Activated naive CD8-positive, alpha-beta T cell (primary cell): ENCODE data around the gene NDST1.

Source experiments
- H3K27ac Mint-ChIP-seq: one replicate; pipeline ENCODE4 v1.8.0; 2021; ENCODE audit warnings: mixed read lengths
- H3K27me3 Mint-ChIP-seq: one replicate; pipeline ENCODE4 v1.8.0; 2021; ENCODE audit warnings: mixed read lengths
- H3K36me3 Mint-ChIP-seq: one replicate; pipeline ENCODE4 v1.8.0; 2021; ENCODE audit warnings: mixed read lengths
- H3K4me1 Mint-ChIP-seq: one replicate; pipeline ENCODE4 v1.8.0; 2021; ENCODE audit warnings: low read depth, mixed read lengths
- H3K4me3 Mint-ChIP-seq: one replicate; pipeline ENCODE4 v1.8.0; 2021; ENCODE audit warnings: mild to moderate bottlenecking, mixed read lengths
- H3K9me3 Mint-ChIP-seq: one replicate; pipeline ENCODE4 v1.8.0; 2021; ENCODE audit warnings: low read depth, mixed read lengths

The NDST1 gene

GRCh38 chr5:150582241-150583109 is 74.5 kb downstream of the NDST1 start:
- no peak overlapping the region for H3K27ac Mint-ChIP-seq

DNA sequence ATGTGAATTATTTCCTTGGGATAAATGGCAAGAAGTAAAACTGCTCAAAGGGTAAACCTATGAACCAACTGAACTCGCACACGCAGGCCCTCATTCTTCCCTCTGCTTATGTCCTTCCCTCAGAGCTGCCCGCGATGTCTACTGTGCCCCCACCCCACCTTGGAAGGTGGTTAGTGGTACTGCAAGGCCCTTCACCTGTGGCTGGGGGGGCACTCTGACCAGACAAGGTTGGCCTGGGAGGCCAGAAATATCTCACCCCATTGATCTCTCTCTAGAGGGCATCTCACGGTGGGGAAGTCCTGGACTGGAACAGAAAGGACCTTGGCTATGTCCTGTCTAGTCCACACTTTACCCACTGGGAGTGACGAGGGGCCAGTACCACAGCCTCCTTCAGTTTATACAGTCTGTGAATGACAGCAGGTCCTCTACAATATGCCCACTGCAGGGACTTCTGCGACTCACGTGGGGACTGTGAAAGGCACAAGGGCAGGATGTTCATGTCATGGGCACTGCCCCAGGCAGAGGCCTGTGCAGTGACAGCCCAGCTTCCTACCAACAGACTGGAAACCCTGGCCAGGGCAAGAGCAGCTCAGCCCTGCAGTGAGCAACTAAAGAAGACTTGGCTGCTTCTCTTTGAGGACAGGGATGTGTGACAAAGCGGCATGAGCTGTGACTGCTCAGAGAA is 75.8 kb downstream of the NDST1 start:
- H3K9me3 Mint-ChIP-seq: no peaks in the 10 kb centered on the region
- H3K27ac Mint-ChIP-seq: no peak overlapping the region
- H3K27me3 Mint-ChIP-seq: peaks cover 7% of the 10 kb centered on the region
- no peaks in the 10 kb centered on the region for H3K36me3 Mint-ChIP-seq
- no peak overlapping the region for H3K4me3 Mint-ChIP-seq
- H3K4me1 Mint-ChIP-seq: no peaks in the 10 kb centered on the region

More at GRCh38 chr5:150582241-150583109, 74.5 kb downstream of the NDST1 start:
- no peaks in the 10 kb centered on the region for H3K36me3 Mint-ChIP-seq
- no peak overlapping the region for H3K4me3 Mint-ChIP-seq
- H3K27me3 Mint-ChIP-seq: peaks cover 7% of the 10 kb centered on the region
- no peaks in the 10 kb centered on the region for H3K9me3 Mint-ChIP-seq
- no peaks in the 10 kb centered on the region for H3K4me1 Mint-ChIP-seq

GRCh38 chr5:150584556-150585335 is 76.8 kb downstream of the NDST1 start:
- Mint-ChIP-seq H3K9me3 (no peaks in the 10 kb centered on the region), H3K4me1 (no peaks in the 10 kb centered on the region), H3K27ac (no peak overlapping the region), H3K27me3 (peaks cover 10% of the 10 kb centered on the region), H3K36me3 (no peaks in the 10 kb centered on the region), H3K4me3 (no peak overlapping the region)

- Mint-ChIP-seq H3K36me3 (no peaks in the 10 kb centered on the region), H3K9me3 (no peaks in the 10 kb centered on the region), H3K27me3 (peaks cover 10% of the 10 kb centered on the region), H3K27ac (no peak overlapping the region), H3K4me1 (no peaks in the 10 kb centered on the region), H3K4me3 (no peak overlapping the region)
These were observed 77.9 kb downstream of the NDST1 start for GRCh38 chr5:150585781-150586341.

GRCh38 chr5:150587016-150587415 is 79.1 kb downstream of the NDST1 start:
- Mint-ChIP-seq H3K4me1 (no peaks in the 10 kb centered on the region), H3K9me3 (no peaks in the 10 kb centered on the region), H3K27ac (no peak overlapping the region), H3K27me3 (peaks cover 8% of the 10 kb centered on the region), H3K36me3 (no peaks in the 10 kb centered on the region), H3K4me3 (no peak overlapping the region)

DNA sequence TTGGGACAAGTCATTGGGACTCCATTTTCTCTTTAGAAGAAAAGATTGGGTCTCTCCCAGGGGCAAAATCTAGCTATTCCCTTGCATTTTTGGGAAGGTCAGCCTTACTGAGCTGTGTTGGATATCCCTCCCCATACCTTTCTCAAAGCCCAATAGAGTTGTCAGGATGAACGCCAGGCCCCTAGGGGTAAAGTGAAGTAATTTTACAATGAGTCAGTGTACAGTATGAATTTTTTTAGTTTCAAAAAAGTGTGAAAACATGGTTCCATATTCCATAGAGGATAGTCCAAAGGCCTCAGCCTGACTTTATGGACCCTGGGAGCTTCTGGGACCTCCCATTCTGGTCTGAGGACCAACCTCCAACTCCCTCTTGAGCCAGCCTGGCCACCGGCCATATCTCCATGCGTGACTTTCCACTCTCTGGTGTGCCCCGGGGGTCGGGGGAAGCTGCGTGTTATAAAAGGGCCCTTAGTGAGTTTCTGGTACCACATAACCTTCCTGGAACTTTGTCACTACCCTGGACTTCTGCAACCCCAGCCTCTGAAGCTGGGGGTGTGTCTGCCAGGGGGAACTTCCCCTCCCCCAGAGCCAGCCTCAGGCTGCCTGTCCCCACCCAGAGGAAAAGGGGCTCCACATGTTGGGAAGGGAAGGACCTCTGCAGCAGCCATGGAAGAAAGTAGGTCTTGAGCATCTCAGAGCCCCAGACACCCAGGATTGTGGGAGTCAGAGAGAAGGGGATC is 80.1 kb downstream of the NDST1 start:
- Mint-ChIP-seq H3K9me3 (no peaks in the 10 kb centered on the region), H3K4me1 (no peaks in the 10 kb centered on the region), H3K27ac (no peak overlapping the region), H3K4me3 (no peak overlapping the region), H3K27me3 (peaks cover 6% of the 10 kb centered on the region), H3K36me3 (no peaks in the 10 kb centered on the region)

DNA sequence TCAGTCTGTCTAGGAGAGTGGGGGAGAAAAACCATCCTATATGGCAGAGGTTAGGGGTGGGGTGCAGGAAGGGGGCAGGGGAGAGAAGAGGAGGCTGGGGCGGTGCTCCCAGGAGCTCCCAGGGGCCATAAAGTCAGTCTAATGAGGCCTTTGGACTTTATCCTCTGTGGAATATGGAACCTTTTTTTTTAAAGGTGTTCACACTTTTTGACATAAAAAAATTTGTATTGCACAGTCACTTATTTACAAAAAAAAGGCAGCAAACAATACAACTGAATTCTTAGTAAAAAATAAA is 80.6 kb downstream of the NDST1 start:
- Mint-ChIP-seq H3K4me3 (no peak overlapping the region), H3K4me1 (no peaks in the 10 kb centered on the region), H3K27me3 (peaks cover 3% of the 10 kb centered on the region), H3K27ac (no peak overlapping the region), H3K9me3 (no peaks in the 10 kb centered on the region), H3K36me3 (no peaks in the 10 kb centered on the region)

DNA sequence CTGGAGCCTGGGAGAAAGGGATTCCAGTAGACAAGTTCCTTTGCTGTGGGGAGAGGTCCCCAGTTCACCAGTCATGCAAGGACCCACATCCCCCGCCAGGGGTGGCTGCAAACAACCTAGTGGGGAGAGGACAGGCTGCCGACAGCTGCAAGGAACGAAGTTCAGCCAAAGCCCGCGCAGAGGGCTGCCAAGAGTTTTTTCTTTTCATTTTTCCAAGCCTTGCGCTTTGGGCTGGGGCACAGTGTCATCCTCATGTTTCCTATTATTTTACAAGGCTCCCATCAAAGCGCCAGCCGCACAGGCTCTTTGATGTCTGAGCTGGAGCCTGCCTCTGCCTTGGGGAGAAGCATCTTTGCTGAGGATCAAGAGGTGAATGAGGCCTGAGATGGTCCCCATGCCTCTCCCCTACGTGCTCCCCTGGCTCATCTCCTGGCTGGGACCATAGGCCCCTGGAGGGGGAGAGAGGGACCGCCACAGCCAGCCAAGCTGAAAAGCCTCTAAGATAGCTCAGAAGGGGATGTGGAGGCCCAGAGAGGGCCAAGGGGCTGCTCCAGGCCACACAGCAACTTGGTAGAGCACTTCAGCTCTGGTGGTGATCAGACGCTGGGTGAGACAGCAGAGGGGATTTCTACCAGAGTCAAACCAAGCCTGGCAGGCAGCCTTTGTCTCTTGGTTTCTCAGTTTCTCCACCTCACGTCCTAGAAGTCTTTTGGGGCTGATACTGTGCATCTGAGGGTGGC is 82.1 kb downstream of the NDST1 start:
- no peak overlapping the region for H3K4me3 Mint-ChIP-seq
- no peaks in the 10 kb centered on the region for H3K9me3 Mint-ChIP-seq
- no peaks in the 10 kb centered on the region for H3K4me1 Mint-ChIP-seq
- H3K27ac Mint-ChIP-seq: no peak overlapping the region
- peaks cover 3% of the 10 kb centered on the region for H3K27me3 Mint-ChIP-seq
- no peaks in the 10 kb centered on the region for H3K36me3 Mint-ChIP-seq

DNA sequence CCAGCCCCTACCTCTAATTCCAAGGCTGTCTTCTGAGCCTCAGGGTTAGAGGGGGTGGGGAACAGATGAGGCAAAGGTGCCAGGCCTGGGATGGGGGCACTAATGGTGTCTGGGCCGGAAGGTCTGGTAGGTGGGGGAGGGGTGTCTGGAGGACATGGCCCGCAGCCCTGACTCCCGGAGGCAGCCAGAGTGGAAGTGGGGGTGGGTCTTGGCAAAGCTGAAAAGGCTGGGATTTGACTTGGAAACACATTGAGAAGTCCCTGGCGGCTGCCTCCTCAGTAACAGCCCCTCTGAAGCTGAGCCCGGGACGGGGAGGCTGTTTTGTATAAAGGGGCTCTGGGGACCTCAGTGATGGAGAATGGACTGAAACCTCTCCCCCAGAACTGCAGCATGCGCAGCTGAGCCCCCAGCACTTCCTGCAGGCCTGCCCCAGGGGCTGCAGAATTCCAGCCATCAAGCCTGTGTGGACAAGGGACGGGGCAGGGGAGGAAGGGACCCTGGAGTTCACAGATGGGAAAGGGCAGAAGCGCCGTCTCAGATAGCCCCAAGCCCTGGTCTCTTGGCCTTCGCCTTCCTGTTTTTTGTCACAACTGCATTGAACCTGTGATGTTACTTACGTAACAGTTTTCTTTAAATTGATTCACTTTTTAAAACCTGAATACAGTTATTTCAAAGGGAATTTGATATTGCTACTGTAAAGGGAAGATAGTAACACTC is 83.2 kb downstream of the NDST1 start:
- no peak overlapping the region for H3K4me3 Mint-ChIP-seq
- H3K4me1 Mint-ChIP-seq: no peaks in the 10 kb centered on the region
- H3K36me3 Mint-ChIP-seq: no peaks in the 10 kb centered on the region
- H3K27me3 Mint-ChIP-seq: peaks cover 3% of the 10 kb centered on the region
- H3K27ac Mint-ChIP-seq: no peak overlapping the region
- no peaks in the 10 kb centered on the region for H3K9me3 Mint-ChIP-seq

GRCh38 chr5:150593593-150593992 is 85.7 kb downstream of the NDST1 start:
- Mint-ChIP-seq H3K27ac (no peak overlapping the region), H3K4me3 (no peak overlapping the region), H3K9me3 (no peaks in the 10 kb centered on the region)

DNA sequence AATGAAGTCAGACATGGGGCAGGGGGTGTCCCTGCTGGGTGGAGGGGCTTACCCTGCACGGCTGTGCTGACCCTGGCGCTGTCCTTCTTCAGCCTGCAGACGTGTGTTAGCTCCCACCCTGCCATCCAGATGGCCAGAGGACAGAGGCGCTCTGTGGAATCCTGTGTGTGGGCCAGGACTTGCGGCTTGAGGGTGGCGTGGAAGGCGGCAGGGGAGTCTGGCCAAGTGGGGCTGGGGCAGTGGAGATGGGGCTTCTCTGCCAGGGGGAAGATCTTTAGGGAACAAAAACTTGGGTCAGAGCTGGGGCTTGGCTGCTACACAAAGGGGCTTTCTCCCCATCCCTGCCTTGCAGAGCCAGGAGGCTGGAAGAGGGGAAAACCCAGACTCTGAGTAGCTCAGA is 86.1 kb downstream of the NDST1 start:
- Mint-ChIP-seq H3K9me3 (no peaks in the 10 kb centered on the region), H3K4me3 (no peak overlapping the region), H3K4me1 (no peaks in the 10 kb centered on the region), H3K27ac (no peak overlapping the region), H3K36me3 (no peaks in the 10 kb centered on the region), H3K27me3 (peaks cover 3% of the 10 kb centered on the region)

More at GRCh38 chr5:150593593-150593992, 85.7 kb downstream of the NDST1 start:
- Mint-ChIP-seq H3K4me1 (no peaks in the 10 kb centered on the region), H3K27me3 (peaks cover 3% of the 10 kb centered on the region), H3K36me3 (no peaks in the 10 kb centered on the region)

DNA sequence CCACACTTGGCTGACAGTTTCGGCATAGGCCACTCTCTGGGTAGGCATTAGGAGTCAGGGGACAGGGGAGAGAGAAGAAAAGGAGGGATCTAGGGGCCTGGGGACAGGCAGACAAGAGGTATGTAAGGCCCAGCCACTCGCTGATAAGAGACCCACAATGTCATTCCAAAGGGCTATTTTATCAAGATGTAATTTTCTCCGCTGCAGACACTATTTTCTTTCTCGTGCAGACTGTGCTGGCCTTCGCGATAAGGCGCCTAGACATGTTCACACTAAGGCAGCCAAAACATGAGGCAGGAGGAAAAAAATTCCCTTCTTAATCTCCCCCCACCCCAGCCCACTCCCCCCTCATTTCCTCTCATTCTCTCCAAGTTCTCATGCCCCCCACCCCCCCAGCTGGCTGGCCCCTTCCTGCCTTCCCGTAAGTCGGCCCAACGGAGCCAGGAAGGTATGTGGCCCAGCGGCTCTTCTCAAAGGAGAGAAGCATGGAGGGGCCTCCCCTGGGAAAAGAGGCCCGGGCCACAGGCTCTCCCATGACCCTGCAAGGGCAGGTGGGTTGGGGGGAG is 87.6 kb downstream of the NDST1 start:
- no peaks in the 10 kb centered on the region for H3K36me3 Mint-ChIP-seq
- no peaks in the 10 kb centered on the region for H3K4me1 Mint-ChIP-seq
- no peak overlapping the region for H3K4me3 Mint-ChIP-seq
- H3K9me3 Mint-ChIP-seq: no peaks in the 10 kb centered on the region
- H3K27ac Mint-ChIP-seq: no peak overlapping the region
- H3K27me3 Mint-ChIP-seq: no peaks in the 10 kb centered on the region

DNA sequence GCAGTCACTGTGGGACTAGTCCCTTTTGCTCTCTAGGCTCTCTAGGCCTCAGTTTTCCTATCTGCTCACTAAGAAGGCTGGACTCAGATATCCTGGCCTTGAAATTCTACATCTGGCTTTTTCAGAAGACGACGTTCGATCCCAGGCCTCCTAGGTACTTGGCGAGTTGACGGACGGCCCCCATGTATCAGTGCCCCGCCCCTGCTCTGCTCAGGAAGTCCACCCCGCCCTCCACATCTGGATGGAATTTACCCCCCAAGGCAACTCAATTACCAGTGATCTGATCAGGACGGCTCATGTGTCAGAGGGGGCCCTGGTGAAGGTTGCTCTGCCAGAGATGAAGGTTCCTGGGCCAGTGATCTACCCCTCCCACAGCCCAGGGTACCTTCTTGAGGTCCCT is 88.4 kb downstream of the NDST1 start:
- H3K4me3 Mint-ChIP-seq: no peak overlapping the region
- H3K27ac Mint-ChIP-seq: no peak overlapping the region
- H3K4me1 Mint-ChIP-seq: no peaks in the 10 kb centered on the region
- no peaks in the 10 kb centered on the region for H3K27me3 Mint-ChIP-seq
- H3K9me3 Mint-ChIP-seq: no peaks in the 10 kb centered on the region
- no peaks in the 10 kb centered on the region for H3K36me3 Mint-ChIP-seq
